Progenitor cell of endocrine pancreas (in vitro differentiated cells): ENCODE results near the gene GLI1. TPM values are rescaled to one million over a fixed set of nuclear protein-coding genes. Genes with fewer than 3 reads are reported as not detected.
"Not testable (repeated sequence)": the region's sequence is repeated elsewhere in the genome, so short reads cannot be mapped to it uniquely, and the experiment has no call there.

Experiments used
- DNase-seq: peaks from one replicate; pipeline ENCODE4 v3.0.0; 2021; ENCODE audit warnings: low spot score; ENCODE audit not compliant: unreplicated experiment
- H3K27ac Mint-ChIP-seq: 2 replicates; pipeline ENCODE4 v1.8.0; 2021; ENCODE audit warnings: mild to moderate bottlenecking, moderate library complexity, mixed read lengths
- H3K27me3 Mint-ChIP-seq: 2 replicates; pipeline ENCODE4 v1.8.0; 2021; ENCODE audit warnings: mixed read lengths
- H3K36me3 Mint-ChIP-seq: 2 replicates; pipeline ENCODE4 v1.8.0; 2022; ENCODE audit warnings: mixed read lengths; ENCODE audit not compliant: insufficient read depth
- H3K4me1 Mint-ChIP-seq: 2 replicates; pipeline ENCODE4 v1.8.0; 2021; ENCODE audit warnings: low read depth, mixed read lengths
- H3K4me3 Mint-ChIP-seq: 2 replicates; pipeline ENCODE4 v1.8.0; 2021; ENCODE audit warnings: low read depth, mild to moderate bottlenecking, moderate library complexity, mixed read lengths
- H3K9me3 Mint-ChIP-seq: 2 replicates; pipeline ENCODE4 v1.8.0; 2021; ENCODE audit warnings: low read depth, mixed read lengths
- total RNA-seq: library from RNA; stranded (reverse); gene quantifications from 2 replicates; pipeline ENCODE4 v1.2.1, GENCODE V29; 2021
- TF ChIP-seq, protein P1 (sequence below): fragments of 200-600 bp; sonication (generic); IDR thresholded peaks from one replicate; pipeline ENCODE4 v1.5.0; 2021; ENCODE audit warnings: antibody characterized with exemption, mild to moderate bottlenecking; ENCODE audit not compliant: unreplicated experiment

The GLI1 gene
- total RNA-seq, 1 donor from 2014 or later: 0.91 TPM

DNA sequence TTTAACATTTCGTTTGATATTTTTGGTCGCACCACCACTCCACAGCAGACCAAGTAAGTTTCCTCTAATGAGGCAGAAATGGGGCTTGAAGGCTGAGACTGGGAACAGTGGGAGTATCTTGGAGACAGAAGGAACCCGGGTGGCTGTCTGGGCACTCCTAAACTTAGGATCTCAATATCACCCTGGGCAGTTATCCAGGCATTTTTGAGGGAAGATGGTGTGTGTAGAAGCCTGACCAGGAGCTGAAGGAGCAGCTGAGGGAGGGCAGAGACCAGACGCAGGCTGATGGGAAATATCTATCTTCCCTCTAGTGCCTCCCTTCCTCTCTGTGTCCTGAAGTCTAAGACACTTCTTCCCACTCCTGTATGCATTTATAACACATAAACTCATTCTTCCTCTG is 39.0 kb downstream of the GLI1 start:
- peaks cover 50% of the 10 kb centered on the region for H3K36me3 Mint-ChIP-seq
- DNase-seq: no peak
- no peak overlapping the region for H3K4me3 Mint-ChIP-seq
- peak overlapping the region; percentile 64 for H3K27ac Mint-ChIP-seq
- H3K4me1 Mint-ChIP-seq: no peaks in the 10 kb centered on the region
- TF ChIP-seq, protein P1, sequence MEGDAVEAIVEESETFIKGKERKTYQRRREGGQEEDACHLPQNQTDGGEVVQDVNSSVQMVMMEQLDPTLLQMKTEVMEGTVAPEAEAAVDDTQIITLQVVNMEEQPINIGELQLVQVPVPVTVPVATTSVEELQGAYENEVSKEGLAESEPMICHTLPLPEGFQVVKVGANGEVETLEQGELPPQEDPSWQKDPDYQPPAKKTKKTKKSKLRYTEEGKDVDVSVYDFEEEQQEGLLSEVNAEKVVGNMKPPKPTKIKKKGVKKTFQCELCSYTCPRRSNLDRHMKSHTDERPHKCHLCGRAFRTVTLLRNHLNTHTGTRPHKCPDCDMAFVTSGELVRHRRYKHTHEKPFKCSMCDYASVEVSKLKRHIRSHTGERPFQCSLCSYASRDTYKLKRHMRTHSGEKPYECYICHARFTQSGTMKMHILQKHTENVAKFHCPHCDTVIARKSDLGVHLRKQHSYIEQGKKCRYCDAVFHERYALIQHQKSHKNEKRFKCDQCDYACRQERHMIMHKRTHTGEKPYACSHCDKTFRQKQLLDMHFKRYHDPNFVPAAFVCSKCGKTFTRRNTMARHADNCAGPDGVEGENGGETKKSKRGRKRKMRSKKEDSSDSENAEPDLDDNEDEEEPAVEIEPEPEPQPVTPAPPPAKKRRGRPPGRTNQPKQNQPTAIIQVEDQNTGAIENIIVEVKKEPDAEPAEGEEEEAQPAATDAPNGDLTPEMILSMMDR: no peak
- H3K27me3 Mint-ChIP-seq: no peaks in the 10 kb centered on the region
- H3K9me3 Mint-ChIP-seq: no peaks in the 10 kb centered on the region

DNA sequence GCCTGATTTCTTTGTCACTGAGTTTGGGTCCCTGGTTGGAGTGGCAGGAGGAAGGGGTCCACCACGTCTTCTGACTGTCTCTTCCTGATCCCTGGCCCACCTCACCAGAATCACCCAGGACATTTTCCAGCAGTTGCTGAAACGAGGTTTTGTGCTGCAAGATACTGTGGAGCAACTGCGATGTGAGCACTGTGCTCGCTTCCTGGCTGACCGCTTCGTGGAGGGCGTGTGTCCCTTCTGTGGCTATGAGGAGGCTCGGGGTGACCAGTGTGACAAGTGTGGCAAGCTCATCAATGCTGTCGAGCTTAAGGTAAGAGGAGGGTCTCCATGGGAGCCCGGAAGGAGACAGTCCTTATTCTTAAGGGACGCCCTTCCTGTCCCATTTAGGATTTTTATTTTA is 40.6 kb downstream of the GLI1 start:
- Mint-ChIP-seq H3K9me3 (no peaks in the 10 kb centered on the region), H3K27me3 (no peaks in the 10 kb centered on the region), H3K27ac (no peak overlapping the region), H3K36me3 (peaks cover 58% of the 10 kb centered on the region), H3K4me3 (no peak overlapping the region), H3K4me1 (no peaks in the 10 kb centered on the region)
- DNase-seq: no peak
- TF ChIP-seq, protein P1: no peak

DNA sequence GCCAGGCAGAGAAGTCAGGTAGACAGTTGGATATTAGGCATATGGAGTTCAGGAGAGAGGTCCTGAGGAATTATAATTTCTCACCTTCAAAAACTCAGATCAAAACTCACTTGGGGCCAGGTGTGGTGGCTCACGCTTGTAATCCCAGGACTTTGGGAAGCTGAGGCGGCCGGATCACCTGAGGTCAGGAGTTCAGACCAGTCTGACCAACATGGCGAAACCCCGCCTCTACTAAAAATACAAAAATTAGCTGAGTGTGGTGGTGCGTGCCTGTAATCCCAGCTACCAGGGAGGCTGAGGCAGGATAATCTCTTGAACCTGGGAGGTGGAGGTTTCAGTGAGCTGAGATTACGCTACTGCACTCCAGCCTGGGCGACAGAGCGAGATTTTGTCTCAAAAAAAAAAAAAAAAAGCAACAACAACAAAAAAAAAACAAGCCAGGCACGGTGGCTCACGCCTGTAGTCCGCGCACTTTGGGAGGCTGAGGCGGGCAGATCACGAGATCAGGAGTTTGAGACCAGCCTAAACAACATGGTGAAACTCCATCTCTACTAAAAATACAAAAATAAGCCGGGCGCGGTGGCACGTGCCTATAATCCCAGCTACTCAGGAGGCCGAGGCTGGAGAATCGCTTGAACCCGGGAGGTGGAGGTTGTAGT is 42.9 kb downstream of the GLI1 start:
- not testable (repeated sequence) for DNase-seq, H3K4me3 Mint-ChIP-seq, H3K27me3 Mint-ChIP-seq, H3K4me1 Mint-ChIP-seq, H3K27ac Mint-ChIP-seq, H3K9me3 Mint-ChIP-seq
- peaks cover 58% of the 10 kb centered on the region for H3K36me3 Mint-ChIP-seq

DNA sequence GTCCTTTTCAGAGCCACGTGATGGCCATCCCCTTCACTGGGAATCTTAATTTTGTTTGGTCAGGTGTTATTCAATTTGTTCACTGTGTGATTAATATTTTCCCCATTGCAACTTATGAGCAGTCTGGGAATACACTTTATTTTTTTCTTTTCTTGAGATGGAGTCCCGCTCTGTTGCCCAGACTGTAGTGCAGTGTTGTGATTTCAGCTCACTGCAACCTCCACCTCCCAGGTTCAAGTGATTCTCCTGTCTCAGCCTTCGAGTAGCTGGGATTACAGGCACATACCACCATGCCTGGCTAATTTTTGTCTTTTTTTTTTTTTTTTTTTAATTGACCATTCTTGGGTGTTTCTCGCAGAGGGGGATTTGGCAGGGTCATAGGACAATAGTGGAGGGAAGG is 47.0 kb downstream of the GLI1 start:
- not testable (repeated sequence) for H3K27ac Mint-ChIP-seq, H3K27me3 Mint-ChIP-seq, DNase-seq, H3K4me1 Mint-ChIP-seq, H3K4me3 Mint-ChIP-seq, H3K9me3 Mint-ChIP-seq
- H3K36me3 Mint-ChIP-seq: peaks cover 47% of the 10 kb centered on the region

DNA sequence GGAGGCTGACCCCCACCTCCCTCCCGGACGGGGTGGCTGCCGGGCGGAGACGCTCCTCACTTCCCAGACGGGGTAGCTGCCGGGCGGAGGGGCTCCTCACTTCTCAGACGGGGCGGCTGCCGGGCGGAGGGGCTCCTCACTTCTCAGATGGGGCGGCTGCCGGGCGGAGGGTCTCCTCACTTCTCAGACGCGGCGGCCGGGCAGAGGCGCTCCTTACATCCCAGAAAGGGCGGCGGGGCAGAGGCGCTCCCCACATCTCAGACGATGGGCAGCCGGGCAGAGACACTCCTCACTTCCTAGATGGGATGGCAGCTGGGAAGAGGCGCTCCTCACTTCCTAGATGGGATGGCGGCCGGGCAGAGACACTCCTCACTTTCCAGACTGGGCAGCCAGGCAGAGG is 48.2 kb downstream of the GLI1 start:
- H3K4me3 Mint-ChIP-seq, DNase-seq, H3K4me1 Mint-ChIP-seq, H3K9me3 Mint-ChIP-seq, H3K27me3 Mint-ChIP-seq, H3K27ac Mint-ChIP-seq: not testable (repeated sequence)
- H3K36me3 Mint-ChIP-seq: peaks cover 47% of the 10 kb centered on the region

DNA sequence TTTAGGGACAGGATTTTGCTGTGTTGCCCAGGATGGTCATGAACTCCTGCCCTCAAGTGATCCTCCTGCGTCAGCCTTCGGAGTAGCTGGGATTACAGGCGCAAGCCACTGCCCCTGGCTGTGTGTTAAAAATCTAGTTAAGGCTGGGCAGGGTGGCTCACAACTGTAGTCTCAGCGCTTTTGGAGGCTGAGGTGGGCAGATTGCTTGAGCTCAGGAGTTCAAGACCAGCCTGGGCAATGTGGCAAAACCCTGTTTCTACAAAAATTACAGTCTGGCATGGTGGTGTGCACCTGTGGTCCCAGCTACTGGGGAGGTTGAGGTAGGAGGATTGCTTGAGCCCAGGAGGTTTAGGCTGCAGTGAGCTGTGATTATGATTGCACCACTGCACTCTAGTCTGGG is 51.6 kb downstream of the GLI1 start:
- TF ChIP-seq, protein P1: no peak
- no peak overlapping the region for H3K27ac Mint-ChIP-seq
- peaks cover 37% of the 10 kb centered on the region for H3K36me3 Mint-ChIP-seq
- no peak for DNase-seq
- no peak overlapping the region for H3K4me3 Mint-ChIP-seq
- no peaks in the 10 kb centered on the region for H3K27me3 Mint-ChIP-seq
- H3K9me3 Mint-ChIP-seq: peaks cover 2% of the 10 kb centered on the region
- no peaks in the 10 kb centered on the region for H3K4me1 Mint-ChIP-seq

DNA sequence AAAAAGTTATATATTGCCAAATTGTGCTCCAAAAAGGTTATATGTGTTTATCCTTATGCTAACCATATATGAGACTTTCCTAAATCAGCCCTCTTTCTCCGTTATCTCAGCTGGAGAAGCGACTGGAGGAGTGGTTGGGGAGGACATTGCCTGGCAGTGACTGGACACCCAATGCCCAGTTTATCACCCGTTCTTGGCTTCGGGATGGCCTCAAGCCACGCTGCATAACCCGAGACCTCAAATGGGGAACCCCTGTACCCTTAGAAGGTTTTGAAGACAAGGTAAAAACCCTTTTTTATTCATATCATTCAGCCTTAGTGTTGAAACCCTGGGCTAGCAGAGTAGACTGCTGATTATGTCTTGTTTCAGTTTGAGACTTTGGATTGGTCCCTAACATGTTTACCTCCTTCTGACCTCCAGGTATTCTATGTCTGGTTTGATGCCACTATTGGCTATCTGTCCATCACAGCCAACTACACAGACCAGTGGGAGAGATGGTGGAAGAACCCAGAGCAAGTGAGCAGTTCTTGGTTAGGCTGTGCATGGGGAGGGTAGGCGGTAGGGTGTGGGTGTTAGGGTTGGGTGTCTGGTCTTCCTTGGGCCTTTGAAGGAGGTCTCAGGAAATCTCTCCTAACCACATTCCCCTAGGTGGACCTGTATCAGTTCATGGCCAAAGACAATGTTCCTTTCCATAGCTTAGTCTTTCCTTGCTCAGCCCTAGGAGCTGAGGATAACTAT is 52.2 kb downstream of the GLI1 start:
- no peak overlapping the region for H3K4me3 Mint-ChIP-seq

More for the DNA sequence above, 52.2 kb downstream of the GLI1 start:
- H3K27me3 Mint-ChIP-seq: no peaks in the 10 kb centered on the region
- H3K4me1 Mint-ChIP-seq: no peaks in the 10 kb centered on the region
- TF ChIP-seq, protein P1: no peak
- H3K27ac Mint-ChIP-seq: no peak overlapping the region
- peaks cover 33% of the 10 kb centered on the region for H3K36me3 Mint-ChIP-seq
- H3K9me3 Mint-ChIP-seq: peaks cover 2% of the 10 kb centered on the region
- no peak for DNase-seq
